Natural killer cell (primary cell): ENCODE results near the gene PREX1. TPM values are rescaled to one million over a fixed set of nuclear protein-coding genes. Genes with fewer than 3 reads are reported as not detected.

Experiments used
- ATAC-seq, 3 donors: fragments of 150-1000 bp in 2 of 3; fragments of 200-7000 bp in 1 of 3; cut with Tn5 transposase; 1 replicate in 1 of 3; 2 replicates in 2 of 3; pipeline ENCODE4 v1.10.0; 2021; ENCODE audit warnings: mild to moderate bottlenecking in 2 of 3, moderate library complexity in 2 of 3
- DNase-seq, 2 donors: peaks; one replicate each; pipeline versions ENCODE4 v3.0.0 to v3.0.0-alpha.2; 2013 to 2021; ENCODE audit warnings: mixed read lengths in 1 of 2
- H3K27ac ChIP-seq: one replicate; pipeline ENCODE4 v1.5.1; 2013; ENCODE audit warnings: mild to moderate bottlenecking, low read length
- H3K27me3 ChIP-seq: one replicate; pipeline ENCODE4 v1.6.1; 2013; ENCODE audit warnings: low read length; ENCODE audit not compliant: control insufficient read depth, insufficient read depth
- H3K36me3 ChIP-seq: one replicate; pipeline ENCODE4 v1.6.1; 2013; ENCODE audit warnings: low read length; ENCODE audit not compliant: control insufficient read depth, insufficient read depth
- H3K4me1 ChIP-seq: one replicate; pipeline ENCODE4 v1.6.1; 2013; ENCODE audit warnings: low read length; ENCODE audit not compliant: control insufficient read depth, insufficient read depth
- H3K4me3 ChIP-seq: one replicate; pipeline ENCODE4 v1.5.1; 2013; ENCODE audit warnings: low read length
- H3K9me3 ChIP-seq: one replicate; pipeline ENCODE4 v1.6.1; 2013; ENCODE audit warnings: low read length; ENCODE audit not compliant: control insufficient read depth, insufficient read depth
- H3K27ac Mint-ChIP-seq, 2 donors: one replicate each; pipeline ENCODE4 v1.8.0; 2022; ENCODE audit warnings: mild to moderate bottlenecking in 2 of 2, mixed read lengths in 2 of 2, moderate library complexity in 1 of 2
- H3K27me3 Mint-ChIP-seq, 2 donors: one replicate each; pipeline ENCODE4 v1.8.0; 2022; ENCODE audit warnings: low read depth in 2 of 2, mixed read lengths in 2 of 2
- H3K36me3 Mint-ChIP-seq: one replicate; pipeline ENCODE4 v1.8.0; 2022; ENCODE audit warnings: mixed read lengths
- H3K4me1 Mint-ChIP-seq, 2 donors: one replicate each; pipeline ENCODE4 v1.8.0; 2022; ENCODE audit warnings: mixed read lengths in 2 of 2
- H3K4me3 Mint-ChIP-seq: one replicate; pipeline ENCODE4 v1.8.0; 2022; ENCODE audit warnings: mild to moderate bottlenecking, moderate library complexity, mixed read lengths
- H3K9me3 Mint-ChIP-seq, 2 donors: one replicate each; pipeline ENCODE4 v1.8.0; 2022; ENCODE audit warnings: mixed read lengths in 2 of 2
- WGBS: methylation state at CpG from one replicate; pipeline ENCODE4 v1.1.7; 2013; ENCODE audit warnings: missing lambda C conversion rate; ENCODE audit not compliant: insufficient coverage; 5-methylcytosine and 5-hydroxymethylcytosine counted together
- intact Hi-C: fragments of 100-400 bp; cut with micrococcal nuclease; formaldehyde crosslinking; loops from one replicate; pipeline ENCODE4 v1.14.2; 2022
- total RNA-seq, 4 donors: library from RNA; stranded (reverse); fragments of 120-200 nt in 1 of 4; gene quantifications; one replicate each; pipeline versions ENCODE4 v1.2.3 to v1.2.4, GENCODE V29; 2013 to 2022
- TF ChIP-seq, protein P1 (sequence below): fragments of 200-600 bp; IDR thresholded peaks from one replicate; pipeline ENCODE4 v1.8.0; 2022; ENCODE audit warnings: antibody characterized with exemption

PREX1 gene
- total RNA-seq, 3 donors from 2014 or later (not counting 1 experiment from before 2014, with no cell fraction given), result 382 to 392 (median 389) TPM

DNA sequence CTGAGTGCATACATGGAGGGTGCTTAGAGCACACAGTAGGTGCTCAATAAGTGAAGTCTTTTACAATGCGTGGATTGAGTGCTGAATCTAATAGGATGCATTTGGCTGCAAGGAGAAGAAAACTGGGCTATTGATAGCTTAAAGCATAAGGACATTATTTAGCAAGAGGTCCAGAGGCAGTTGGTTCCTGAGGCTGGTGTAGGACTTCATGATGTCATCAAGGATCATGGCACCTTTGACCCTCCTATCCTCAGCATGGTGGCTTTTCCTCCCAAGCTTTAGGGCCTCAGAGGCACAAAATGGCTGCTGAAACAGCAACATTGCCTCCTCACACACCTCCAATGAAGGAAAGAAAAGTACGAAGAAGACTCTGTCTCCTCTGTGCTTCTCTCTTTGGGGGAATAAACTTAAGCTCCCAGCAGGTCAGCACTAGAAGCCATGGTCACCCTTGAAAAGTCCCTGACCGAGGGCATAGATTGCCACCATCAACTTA lies 3.1 kb upstream of the PREX1 start:
- peaks cover 21% of the 10 kb centered on the region for H3K4me1 ChIP-seq
- no peaks in the 10 kb centered on the region for H3K27me3 ChIP-seq
- no peak overlapping the region for H3K27ac ChIP-seq
- no peaks in the 10 kb centered on the region for H3K36me3 ChIP-seq
- no peak overlapping the region for H3K4me3 Mint-ChIP-seq
- H3K9me3 Mint-ChIP-seq, result no peaks in the 10 kb centered on the region
- intact Hi-C loops, result no loop called here
- 92% methylated on average over 3 of the region's 3 CpGs for WGBS
- H3K36me3 Mint-ChIP-seq, result no peaks in the 10 kb centered on the region
- ATAC-seq (no peak), DNase-seq (no peak)
- TF ChIP-seq, protein P1, sequence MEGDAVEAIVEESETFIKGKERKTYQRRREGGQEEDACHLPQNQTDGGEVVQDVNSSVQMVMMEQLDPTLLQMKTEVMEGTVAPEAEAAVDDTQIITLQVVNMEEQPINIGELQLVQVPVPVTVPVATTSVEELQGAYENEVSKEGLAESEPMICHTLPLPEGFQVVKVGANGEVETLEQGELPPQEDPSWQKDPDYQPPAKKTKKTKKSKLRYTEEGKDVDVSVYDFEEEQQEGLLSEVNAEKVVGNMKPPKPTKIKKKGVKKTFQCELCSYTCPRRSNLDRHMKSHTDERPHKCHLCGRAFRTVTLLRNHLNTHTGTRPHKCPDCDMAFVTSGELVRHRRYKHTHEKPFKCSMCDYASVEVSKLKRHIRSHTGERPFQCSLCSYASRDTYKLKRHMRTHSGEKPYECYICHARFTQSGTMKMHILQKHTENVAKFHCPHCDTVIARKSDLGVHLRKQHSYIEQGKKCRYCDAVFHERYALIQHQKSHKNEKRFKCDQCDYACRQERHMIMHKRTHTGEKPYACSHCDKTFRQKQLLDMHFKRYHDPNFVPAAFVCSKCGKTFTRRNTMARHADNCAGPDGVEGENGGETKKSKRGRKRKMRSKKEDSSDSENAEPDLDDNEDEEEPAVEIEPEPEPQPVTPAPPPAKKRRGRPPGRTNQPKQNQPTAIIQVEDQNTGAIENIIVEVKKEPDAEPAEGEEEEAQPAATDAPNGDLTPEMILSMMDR, result no peak
- no peaks in the 10 kb centered on the region for H3K27me3 Mint-ChIP-seq
- H3K4me3 ChIP-seq, result no peak overlapping the region
- H3K27ac Mint-ChIP-seq, result no peak overlapping the region
- peaks cover 7 to 20% of the 10 kb centered on the region in 2 donors for H3K4me1 Mint-ChIP-seq
- H3K9me3 ChIP-seq, result no peaks in the 10 kb centered on the region

GRCh38 chr20:48829940-48830339 lies 2.1 kb upstream of the PREX1 start:
- Mint-ChIP-seq H3K27ac (peak overlapping the region in 1 of 2 donors; percentile 81), H3K4me3 (peak overlapping the region; percentile 91), H3K9me3 (no peaks in the 10 kb centered on the region), H3K36me3 (no peaks in the 10 kb centered on the region), H3K27me3 (no peaks in the 10 kb centered on the region), H3K4me1 (peaks cover 14 to 30% of the 10 kb centered on the region in 2 donors)
- intact Hi-C loops, result loop anchor here (10.0 kb wide), 1 partner anchor 145 kb away; no protein-coding TSS in a partner anchor
- H3K27ac ChIP-seq, result no peak overlapping the region
- H3K9me3 ChIP-seq, result no peaks in the 10 kb centered on the region
- H3K4me3 ChIP-seq, result no peak overlapping the region
- DNase-seq (no peak), ATAC-seq (no peak)
- H3K4me1 ChIP-seq, result peaks cover 28% of the 10 kb centered on the region
- H3K27me3 ChIP-seq, result no peaks in the 10 kb centered on the region
- TF ChIP-seq, protein P1, result no peak
- no peaks in the 10 kb centered on the region for H3K36me3 ChIP-seq
- WGBS, result 89% methylated on average over 3 of the region's 4 CpGs

GRCh38 chr20:48828734-48829460 lies 1.1 kb upstream of the PREX1 start:
- Mint-ChIP-seq H3K4me3 (peak overlapping the region; percentile 91), H3K36me3 (no peaks in the 10 kb centered on the region), H3K9me3 (no peaks in the 10 kb centered on the region), H3K27ac (peak overlapping the region; percentile 81 to 86), H3K27me3 (no peaks in the 10 kb centered on the region), H3K4me1 (peaks cover 25 to 40% of the 10 kb centered on the region in 2 donors)
- Histone ChIP-seq H3K27me3 (no peaks in the 10 kb centered on the region), H3K27ac (peak overlapping the region; percentile 43), H3K4me1 (peaks cover 39% of the 10 kb centered on the region), H3K9me3 (no peaks in the 10 kb centered on the region), H3K4me3 (peak overlapping the region; percentile 23), H3K36me3 (peaks cover 3% of the 10 kb centered on the region)
- TF ChIP-seq, protein P1, result no peak
- 89% methylated on average over 11 of the region's 11 CpGs for WGBS
- intact Hi-C loops, result loop anchor here (10.0 kb wide), 1 partner anchor 144 kb away; no protein-coding TSS in a partner anchor
- ATAC-seq (no peak), DNase-seq (peak in 1 of 2 donors; percentile 33)
